Measurements from ENCODE around the gene RAB11FIP4.

- TF ChIP-seq, protein P1, sequence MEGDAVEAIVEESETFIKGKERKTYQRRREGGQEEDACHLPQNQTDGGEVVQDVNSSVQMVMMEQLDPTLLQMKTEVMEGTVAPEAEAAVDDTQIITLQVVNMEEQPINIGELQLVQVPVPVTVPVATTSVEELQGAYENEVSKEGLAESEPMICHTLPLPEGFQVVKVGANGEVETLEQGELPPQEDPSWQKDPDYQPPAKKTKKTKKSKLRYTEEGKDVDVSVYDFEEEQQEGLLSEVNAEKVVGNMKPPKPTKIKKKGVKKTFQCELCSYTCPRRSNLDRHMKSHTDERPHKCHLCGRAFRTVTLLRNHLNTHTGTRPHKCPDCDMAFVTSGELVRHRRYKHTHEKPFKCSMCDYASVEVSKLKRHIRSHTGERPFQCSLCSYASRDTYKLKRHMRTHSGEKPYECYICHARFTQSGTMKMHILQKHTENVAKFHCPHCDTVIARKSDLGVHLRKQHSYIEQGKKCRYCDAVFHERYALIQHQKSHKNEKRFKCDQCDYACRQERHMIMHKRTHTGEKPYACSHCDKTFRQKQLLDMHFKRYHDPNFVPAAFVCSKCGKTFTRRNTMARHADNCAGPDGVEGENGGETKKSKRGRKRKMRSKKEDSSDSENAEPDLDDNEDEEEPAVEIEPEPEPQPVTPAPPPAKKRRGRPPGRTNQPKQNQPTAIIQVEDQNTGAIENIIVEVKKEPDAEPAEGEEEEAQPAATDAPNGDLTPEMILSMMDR (IDR thresholded peaks at IDR 0.05) = no peak
- TF ChIP-seq EZH2 (IDR thresholded peaks at IDR 0.05) (no peak), EZH2phosphoT487 (IDR thresholded peaks at IDR 0.05) (no peak)
Measured at GRCh38 chr17:31549525-31550388, 158.3 kb downstream of the RAB11FIP4 start.

Data from neural progenitor cell (in vitro differentiated cells).